Measurements from ENCODE around the gene ZNF17. TPM values are rescaled to one million over a fixed set of nuclear protein-coding genes. Genes with fewer than 3 reads are reported as not detected.

Gene ZNF17
- total and polyA plus RNA-seq, 2 donors (not counting 1 experiment from before 2014, with no cell fraction given) = 9.9 to 25.8 TPM

GRCh38 chr19:57395710-57396109, 15.3 kb upstream of the ZNF17 start:
- ATAC-seq (ENCODE audit: low read depth) = no peak
- no peak overlapping the region for H3K27ac Mint-ChIP-seq
- H3K79me2 ChIP-seq (ENCODE audit: control insufficient read depth, insufficient read depth, low read length) = peaks cover 34% of the 10 kb centered on the region

GRCh38 chr19:57398868-57399267, 12.1 kb upstream of the ZNF17 start:
- Histone ChIP-seq H3K79me2 (ENCODE audit: control insufficient read depth, insufficient read depth, low read length) (peaks cover 8% of the 10 kb centered on the region), H3K27me3 (replicated peaks in 1 of 4; ENCODE audit: control extremely low read depth in 1 of 4, control insufficient read depth in 3 of 4, insufficient read depth in 4 of 4, low read length in 3 of 4) (no peaks in the 10 kb centered on the region), H2AFZ (ENCODE audit: insufficient read depth, low read depth, low read length, poor library complexity, severe bottlenecking) (no peak overlapping the region), H3K4me3 (ENCODE audit: control extremely low read depth in 1 of 5, extremely low read depth in 1 of 5, insufficient read depth in 1 of 5, low read depth in 2 of 5, low read length in 4 of 5) (no peak overlapping the region), H3K36me3 (replicated peaks in 1 of 2; ENCODE audit: control extremely low read depth in 1 of 2, control insufficient read depth in 1 of 2, extremely low read depth in 1 of 2, insufficient read depth in 2 of 2, low read length in 1 of 2) (peaks cover 2 to 46% of the 10 kb centered on the region in 2 experiments), H3K4me2 (replicated peaks; ENCODE audit: low read depth, low read length, poor library complexity, severe bottlenecking) (no peak overlapping the region), H4K20me1 (ENCODE audit: control insufficient read depth, insufficient read depth, low read length, poor library complexity, severe bottlenecking) (no peaks in the 10 kb centered on the region), H3K27ac (ENCODE audit: low read length in 2 of 2) (no peak overlapping the region), H3K9ac (ENCODE audit: low read length) (no peak overlapping the region), H3K4me1 (ENCODE audit: control insufficient read depth in 2 of 2, insufficient read depth in 2 of 2, low read length in 2 of 2) (no peaks in the 10 kb centered on the region), H3K9me3 (ENCODE audit: control extremely low read depth in 1 of 3, control insufficient read depth in 2 of 3, insufficient read depth in 1 of 3, low read length in 2 of 3) (peaks cover 0 to 21% (median 11%) of the 10 kb centered on the region in 3 donors)
- CTCF ChIA-PET = no interaction called here
- peaks cover 2% of the 10 kb centered on the region for H3K9me3 Mint-ChIP-seq (ENCODE audit: insufficient read depth)
- intact Hi-C loops (cut with micrococcal nuclease) = no loop called here
- WGBS (ENCODE audit: insufficient coverage) = 90% methylated on average over 2 of the region's 5 CpGs
- H3K4me3 Mint-ChIP-seq = no peak overlapping the region
- DNase-seq (no peak), ATAC-seq (ENCODE audit: low read depth) (no peak)
- TF ChIP-seq EZH2 (IDR thresholded peaks at IDR 0.05; ENCODE audit: borderline replicate concordance, insufficient read depth, low read depth, low read length, poor library complexity, severe bottlenecking) (no peak), CTCF (IDR thresholded peaks at IDR 0.05) (no peak)
- no peaks in the 10 kb centered on the region for H3K27me3 Mint-ChIP-seq
- POLR2A ChIA-PET = no interaction called here
- H3K27ac Mint-ChIP-seq = no peak overlapping the region
- no peaks in the 10 kb centered on the region for H3K4me1 Mint-ChIP-seq

More at GRCh38 chr19:57395710-57396109, 15.3 kb upstream of the ZNF17 start:
- peaks cover 12% of the 10 kb centered on the region for H3K4me1 Mint-ChIP-seq
- DNase-seq = no peak
- no peaks in the 10 kb centered on the region for H3K27me3 Mint-ChIP-seq
- H3K27me3 ChIP-seq (replicated peaks in 1 of 4; ENCODE audit: control extremely low read depth in 1 of 4, control insufficient read depth in 3 of 4, insufficient read depth in 4 of 4, low read length in 3 of 4) = no peaks in the 10 kb centered on the region
- no peak overlapping the region for H3K4me3 ChIP-seq (ENCODE audit: control extremely low read depth in 1 of 5, extremely low read depth in 1 of 5, insufficient read depth in 1 of 5, low read depth in 2 of 5, low read length in 4 of 5)
- H3K9me3 Mint-ChIP-seq (ENCODE audit: insufficient read depth) = no peaks in the 10 kb centered on the region
- 99% methylated on average over 5 of the region's 5 CpGs for WGBS (ENCODE audit: insufficient coverage)
- intact Hi-C loops (cut with micrococcal nuclease) = no loop called here
- peaks cover 2 to 54% of the 10 kb centered on the region in 2 experiments for H3K36me3 ChIP-seq (replicated peaks in 1 of 2; ENCODE audit: control extremely low read depth in 1 of 2, control insufficient read depth in 1 of 2, extremely low read depth in 1 of 2, insufficient read depth in 2 of 2, low read length in 1 of 2)
- peaks cover 5% of the 10 kb centered on the region for H4K20me1 ChIP-seq (ENCODE audit: control insufficient read depth, insufficient read depth, low read length, poor library complexity, severe bottlenecking)
- no peak overlapping the region for H3K9ac ChIP-seq (ENCODE audit: low read length)
- no peak for TF ChIP-seq EZH2 (IDR thresholded peaks at IDR 0.05; ENCODE audit: borderline replicate concordance, insufficient read depth, low read depth, low read length, poor library complexity, severe bottlenecking)
- TF ChIP-seq CTCF (IDR thresholded peaks at IDR 0.05) = no peak
- H2AFZ ChIP-seq (ENCODE audit: insufficient read depth, low read depth, low read length, poor library complexity, severe bottlenecking) = no peak overlapping the region
- H3K4me2 ChIP-seq (replicated peaks; ENCODE audit: low read depth, low read length, poor library complexity, severe bottlenecking) = no peak overlapping the region
- H3K4me3 Mint-ChIP-seq = no peak overlapping the region
- H3K4me1 ChIP-seq (ENCODE audit: control insufficient read depth in 2 of 2, insufficient read depth in 2 of 2, low read length in 2 of 2) = peaks cover 4 to 5% of the 10 kb centered on the region in 2 donors
- no peak overlapping the region for H3K27ac ChIP-seq (ENCODE audit: low read length in 2 of 2)
- CTCF ChIA-PET = no interaction called here
- peaks cover 0 to 16% (median 11%) of the 10 kb centered on the region in 3 donors for H3K9me3 ChIP-seq (ENCODE audit: control extremely low read depth in 1 of 3, control insufficient read depth in 2 of 3, insufficient read depth in 1 of 3, low read length in 2 of 3)
- POLR2A ChIA-PET = no interaction called here
